ENCODE measurements around the gene MACF1. TPM values are rescaled to one million over a fixed set of nuclear protein-coding genes. Genes with fewer than 3 reads are reported as not detected.
"Not testable (repeated sequence)": the region's sequence is repeated elsewhere in the genome, so short reads cannot be mapped to it uniquely, and the experiment has no call there.

MACF1 gene
- total RNA-seq, 4 donors from 2014 or later: 78.7 to 139 (median 113) TPM

- H3K4me1 ChIP-seq; DNase-seq; ATAC-seq; H3K36me3 ChIP-seq; in situ Hi-C loops (cut with MboI; ENCODE audit: low sequenced_read_pairs in 4 of 4); H3K27ac ChIP-seq; H3K27me3 ChIP-seq; H3K9me3 ChIP-seq; intact Hi-C loops (cut with DNase I; ENCODE audit: low total_unique reads): not testable (repeated sequence)
- H3K4me3 ChIP-seq: peak overlapping the region; percentile 21 to 51 (median 38)
Observed at GRCh38 chr1:39514710-39515124, 310.2 kb downstream of the MACF1 start.

GRCh38 chr1:39515131-39516086 is 310.9 kb downstream of the MACF1 start:
- H3K4me1 ChIP-seq; in situ Hi-C loops (cut with MboI; ENCODE audit: low sequenced_read_pairs in 4 of 4); H3K9me3 ChIP-seq; DNase-seq; H3K27me3 ChIP-seq; intact Hi-C loops (cut with DNase I; ENCODE audit: low total_unique reads); H3K27ac ChIP-seq; H3K36me3 ChIP-seq: not testable (repeated sequence)
- peak in 1 of 2 donors; percentile 53 for ATAC-seq
- H3K4me3 ChIP-seq: peak overlapping the region in 1 of 4 donors; percentile 40

GRCh38 chr1:39516841-39517240 is 312.3 kb downstream of the MACF1 start:
- H3K27me3 ChIP-seq; H3K4me3 ChIP-seq; DNase-seq; H3K9me3 ChIP-seq; H3K27ac ChIP-seq; ATAC-seq; H3K36me3 ChIP-seq; intact Hi-C loops (cut with DNase I; ENCODE audit: low total_unique reads); H3K4me1 ChIP-seq; in situ Hi-C loops (cut with MboI; ENCODE audit: low sequenced_read_pairs in 4 of 4): not testable (repeated sequence)

GRCh38 chr1:39517936-39518335 is 313.4 kb downstream of the MACF1 start:
- DNase-seq; H3K27ac ChIP-seq; intact Hi-C loops (cut with DNase I; ENCODE audit: low total_unique reads); H3K4me1 ChIP-seq; H3K27me3 ChIP-seq; in situ Hi-C loops (cut with MboI; ENCODE audit: low sequenced_read_pairs in 4 of 4); H3K4me3 ChIP-seq; H3K36me3 ChIP-seq; ATAC-seq; H3K9me3 ChIP-seq: not testable (repeated sequence)

GRCh38 chr1:39519376-39519775 is 314.9 kb downstream of the MACF1 start:
- intact Hi-C loops (cut with DNase I; ENCODE audit: low total_unique reads); ATAC-seq; H3K4me1 ChIP-seq; H3K4me3 ChIP-seq; H3K36me3 ChIP-seq; DNase-seq; H3K27me3 ChIP-seq; in situ Hi-C loops (cut with MboI; ENCODE audit: low sequenced_read_pairs in 4 of 4); H3K9me3 ChIP-seq; H3K27ac ChIP-seq: not testable (repeated sequence)

GRCh38 chr1:39522221-39522620 is 317.7 kb downstream of the MACF1 start:
- H3K36me3 ChIP-seq: peaks cover 0 to 23% of the 10 kb centered on the region in 2 donors
- H3K27ac ChIP-seq; DNase-seq; in situ Hi-C loops (cut with MboI; ENCODE audit: low sequenced_read_pairs in 4 of 4); H3K27me3 ChIP-seq; intact Hi-C loops (cut with DNase I; ENCODE audit: low total_unique reads); H3K9me3 ChIP-seq; H3K4me3 ChIP-seq; ATAC-seq; H3K4me1 ChIP-seq: not testable (repeated sequence)

GRCh38 chr1:39522661-39523567 is 318.4 kb downstream of the MACF1 start:
- no peak overlapping the region for H3K4me3 ChIP-seq
- H3K36me3 ChIP-seq: peaks cover 3 to 30% of the 10 kb centered on the region in 2 donors
- in situ Hi-C loops (cut with MboI; ENCODE audit: low sequenced_read_pairs in 4 of 4): no loop called here
- no peaks in the 10 kb centered on the region for H3K4me1 ChIP-seq
- intact Hi-C loops (cut with DNase I; ENCODE audit: low total_unique reads): no loop called here
- H3K27me3 ChIP-seq: no peaks in the 10 kb centered on the region
- no peaks in the 10 kb centered on the region for H3K9me3 ChIP-seq
- no peak overlapping the region for H3K27ac ChIP-seq
- no peak for ATAC-seq
- TF ChIP-seq POLR2A (IDR thresholded peaks at IDR 0.05) (no peak), CTCF (IDR thresholded peaks at IDR 0.05 in 4 of 5, conservative IDR thresholded peaks at IDR 0.05 in 1 of 5) (no peak)
- DNase-seq: no peak

Measured in gastrocnemius medialis (tissue), 4 donors.